ENCODE results near the gene PTPRT. TPM values are rescaled to one million over a fixed set of nuclear protein-coding genes. Genes with fewer than 3 reads are reported as not detected.

PTPRT gene
- total and polyA plus RNA-seq, 4 donors: 0.14 to 2.8 (median 0.40) TPM

DNA sequence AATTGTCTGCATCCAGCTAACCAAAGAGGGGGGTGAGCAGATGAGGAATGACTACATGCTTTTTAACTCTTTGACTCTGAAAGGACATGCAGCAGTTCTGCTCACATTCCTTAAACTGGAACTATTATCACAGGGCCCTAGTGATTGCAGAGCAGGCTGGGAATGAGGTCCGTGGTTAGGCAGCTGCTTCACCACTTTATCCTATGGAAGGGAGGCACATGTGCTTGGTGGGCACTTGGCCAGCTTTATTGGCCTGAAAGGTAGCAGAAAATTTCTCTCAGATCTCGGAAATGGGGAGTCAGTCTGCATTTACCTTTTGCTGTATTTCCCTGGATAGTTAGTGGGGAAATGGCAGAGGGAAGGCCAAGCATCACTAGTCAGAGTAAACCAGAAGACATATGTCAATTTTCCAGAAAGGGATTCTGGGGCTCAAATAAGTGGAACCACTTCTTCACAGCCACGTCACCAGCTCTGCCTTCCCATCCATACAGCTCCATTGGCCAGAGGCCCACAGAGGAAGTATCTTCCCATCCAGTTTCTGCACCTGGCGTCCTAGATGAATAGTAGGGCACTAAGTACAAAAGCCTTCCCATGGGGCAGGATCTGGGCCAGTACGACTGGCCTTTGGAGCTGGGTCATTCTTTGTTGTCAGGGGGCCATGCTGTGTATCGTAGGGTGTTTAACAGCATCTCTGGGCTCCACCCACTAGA, 444.8 kb downstream of the PTPRT start:
- no peak overlapping the region for H3K4me3 ChIP-seq (ENCODE audit: low read depth in 1 of 3, low read length in 3 of 3)
- no peak overlapping the region for H3K9ac ChIP-seq (ENCODE audit: low read depth in 1 of 2, low read length in 2 of 2)
- H3K9me3 ChIP-seq (ENCODE audit: control insufficient read depth in 4 of 4, low read length in 3 of 4): peaks cover 0 to 3% (median 1%) of the 10 kb centered on the region in 4 donors
- H3K4me1 ChIP-seq (ENCODE audit: control insufficient read depth in 4 of 4, insufficient read depth in 4 of 4, low read length in 3 of 4): no peaks in the 10 kb centered on the region
- no peak overlapping the region for H3K27ac ChIP-seq (ENCODE audit: low read depth in 1 of 2, low read length in 2 of 2)
- TF ChIP-seq GABPA (IDR thresholded peaks at IDR 0.05 in 1 of 2, conservative IDR thresholded peaks at IDR 0.05 in 1 of 2) (no peak), TAF1 (conservative IDR thresholded peaks at IDR 0.05) (no peak), SP1 (IDR thresholded peaks at IDR 0.05) (no peak), YY1 (IDR thresholded peaks at IDR 0.05) (no peak), NR2F2 (IDR thresholded peaks at IDR 0.05) (no peak), RXRA (IDR thresholded peaks at IDR 0.05) (no peak), FOXA2 (IDR thresholded peaks at IDR 0.05) (no peak), MAX (IDR thresholded peaks at IDR 0.05) (no peak)
- whole genome bisulfite sequencing: 84% methylated on average over 6 of the region's 6 CpGs
- no peaks in the 10 kb centered on the region for H3K27me3 ChIP-seq (ENCODE audit: control insufficient read depth in 4 of 4, insufficient read depth in 4 of 4, low read length in 3 of 4)
- H3K36me3 ChIP-seq (ENCODE audit: control insufficient read depth in 4 of 4, insufficient read depth in 3 of 4, low read depth in 1 of 4, low read length in 3 of 4): no peaks in the 10 kb centered on the region
- DNase-seq (ENCODE audit: low spot score): no peak

- H3K27ac ChIP-seq (ENCODE audit: low read depth in 1 of 2, low read length in 2 of 2): no peak overlapping the region
- H3K27me3 ChIP-seq (ENCODE audit: control insufficient read depth in 4 of 4, insufficient read depth in 4 of 4, low read length in 3 of 4): no peaks in the 10 kb centered on the region
- H3K4me1 ChIP-seq (ENCODE audit: control insufficient read depth in 4 of 4, insufficient read depth in 4 of 4, low read length in 3 of 4): no peaks in the 10 kb centered on the region
- no peak for DNase-seq (ENCODE audit: low spot score)
- H3K9ac ChIP-seq (ENCODE audit: low read depth in 1 of 2, low read length in 2 of 2): no peak overlapping the region
- WGBS: 83% methylated on average over 5 of the region's 5 CpGs
- H3K36me3 ChIP-seq (ENCODE audit: control insufficient read depth in 4 of 4, insufficient read depth in 3 of 4, low read depth in 1 of 4, low read length in 3 of 4): no peaks in the 10 kb centered on the region
- no peak for TF ChIP-seq FOXA2 (IDR thresholded peaks at IDR 0.05)
- no peak for TF ChIP-seq YY1 (IDR thresholded peaks at IDR 0.05)
- no peak for TF ChIP-seq RXRA (IDR thresholded peaks at IDR 0.05)
- TF ChIP-seq ATF3 (IDR thresholded peaks at IDR 0.05): no peak
- TF ChIP-seq REST (IDR thresholded peaks at IDR 0.05): no peak
- TF ChIP-seq RAD21 (IDR thresholded peaks at IDR 0.05): no peak
- TF ChIP-seq SP1 (IDR thresholded peaks at IDR 0.05): no peak
- H3K4me3 ChIP-seq (ENCODE audit: low read depth in 1 of 3, low read length in 3 of 3): no peak overlapping the region
- peaks cover 0 to 3% (median 1%) of the 10 kb centered on the region in 4 donors for H3K9me3 ChIP-seq (ENCODE audit: control insufficient read depth in 4 of 4, low read length in 3 of 4)
Observed at GRCh38 chr20:42742926-42743325, 446.8 kb downstream of the PTPRT start.

DNA sequence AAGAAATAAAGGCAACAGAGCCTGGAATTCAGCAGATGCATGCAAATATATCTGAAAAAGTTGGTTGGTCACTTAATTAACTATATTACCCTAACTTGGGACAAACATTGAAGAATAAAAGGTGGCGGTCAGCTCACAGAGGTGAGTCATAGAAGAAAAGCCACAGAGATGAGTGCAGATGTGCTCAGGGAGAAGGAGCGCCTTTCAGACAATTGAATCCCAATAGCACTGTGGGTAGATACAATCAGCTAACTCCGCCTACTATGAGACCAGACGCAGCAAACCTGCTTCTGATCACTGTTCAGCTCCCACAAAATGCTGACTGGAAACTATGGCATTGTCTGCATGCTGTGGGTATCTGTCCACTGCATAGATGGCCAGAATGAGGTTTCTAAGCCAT, 447.8 kb downstream of the PTPRT start:
- no peaks in the 10 kb centered on the region for H3K4me1 ChIP-seq (ENCODE audit: control insufficient read depth in 4 of 4, insufficient read depth in 4 of 4, low read length in 3 of 4)
- 91% methylated on average over 4 of the region's 4 CpGs for WGBS
- H3K27me3 ChIP-seq (ENCODE audit: control insufficient read depth in 4 of 4, insufficient read depth in 4 of 4, low read length in 3 of 4): no peaks in the 10 kb centered on the region
- no peak overlapping the region for H3K9ac ChIP-seq (ENCODE audit: low read depth in 1 of 2, low read length in 2 of 2)
- H3K27ac ChIP-seq (ENCODE audit: low read depth in 1 of 2, low read length in 2 of 2): no peak overlapping the region
- TF ChIP-seq ATF3 (IDR thresholded peaks at IDR 0.05) (no peak), HNF4G (IDR thresholded peaks at IDR 0.05) (no peak), REST (IDR thresholded peaks at IDR 0.05) (no peak), EGR1 (IDR thresholded peaks at IDR 0.05; ENCODE audit: low read depth in 2 of 2) (no peak), SP1 (IDR thresholded peaks at IDR 0.05) (no peak), TAF1 (conservative IDR thresholded peaks at IDR 0.05) (no peak), RAD21 (IDR thresholded peaks at IDR 0.05) (no peak), HNF4A (conservative IDR thresholded peaks at IDR 0.05) (no peak), JUND (IDR thresholded peaks at IDR 0.05) (no peak), NR2F2 (IDR thresholded peaks at IDR 0.05) (no peak)
- TF ChIP-seq, protein P1, sequence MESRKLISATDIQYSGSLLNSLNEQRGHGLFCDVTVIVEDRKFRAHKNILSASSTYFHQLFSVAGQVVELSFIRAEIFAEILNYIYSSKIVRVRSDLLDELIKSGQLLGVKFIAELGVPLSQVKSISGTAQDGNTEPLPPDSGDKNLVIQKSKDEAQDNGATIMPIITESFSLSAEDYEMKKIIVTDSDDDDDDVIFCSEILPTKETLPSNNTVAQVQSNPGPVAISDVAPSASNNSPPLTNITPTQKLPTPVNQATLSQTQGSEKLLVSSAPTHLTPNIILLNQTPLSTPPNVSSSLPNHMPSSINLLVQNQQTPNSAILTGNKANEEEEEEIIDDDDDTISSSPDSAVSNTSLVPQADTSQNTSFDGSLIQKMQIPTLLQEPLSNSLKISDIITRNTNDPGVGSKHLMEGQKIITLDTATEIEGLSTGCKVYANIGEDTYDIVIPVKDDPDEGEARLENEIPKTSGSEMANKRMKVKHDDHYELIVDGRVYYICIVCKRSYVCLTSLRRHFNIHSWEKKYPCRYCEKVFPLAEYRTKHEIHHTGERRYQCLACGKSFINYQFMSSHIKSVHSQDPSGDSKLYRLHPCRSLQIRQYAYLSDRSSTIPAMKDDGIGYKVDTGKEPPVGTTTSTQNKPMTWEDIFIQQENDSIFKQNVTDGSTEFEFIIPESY (IDR thresholded peaks at IDR 0.05): no peak
- peaks cover 0 to 3% (median 1%) of the 10 kb centered on the region in 4 donors for H3K9me3 ChIP-seq (ENCODE audit: control insufficient read depth in 4 of 4, low read length in 3 of 4)
- H3K4me3 ChIP-seq (ENCODE audit: low read depth in 1 of 3, low read length in 3 of 3): no peak overlapping the region
- H3K36me3 ChIP-seq (ENCODE audit: control insufficient read depth in 4 of 4, insufficient read depth in 3 of 4, low read depth in 1 of 4, low read length in 3 of 4): no peaks in the 10 kb centered on the region
- no peak for DNase-seq (ENCODE audit: low spot score)

Data from liver (tissue), 9 donors.